DLD1 (cell line): Measurements from ENCODE around the gene KPNA5.
"Not testable (repeated sequence)": the region's sequence is repeated elsewhere in the genome, so short reads cannot be mapped to it uniquely, and the experiment has no call there.

Experiments
- in situ Hi-C: cut with HindIII; loops from 2 replicates; pipeline ENCODE4 v1.10.0; 2017; ENCODE audit warnings: low sequenced_read_pairs

Gene KPNA5

GRCh38 chr6:116697480-116697879 lies 16.5 kb downstream of the KPNA5 start:
- in situ Hi-C loops, result no loop called here

- in situ Hi-C loops, result not testable (repeated sequence)
Measured at GRCh38 chr6:116703888-116704287, 22.9 kb downstream of the KPNA5 start.

DNA sequence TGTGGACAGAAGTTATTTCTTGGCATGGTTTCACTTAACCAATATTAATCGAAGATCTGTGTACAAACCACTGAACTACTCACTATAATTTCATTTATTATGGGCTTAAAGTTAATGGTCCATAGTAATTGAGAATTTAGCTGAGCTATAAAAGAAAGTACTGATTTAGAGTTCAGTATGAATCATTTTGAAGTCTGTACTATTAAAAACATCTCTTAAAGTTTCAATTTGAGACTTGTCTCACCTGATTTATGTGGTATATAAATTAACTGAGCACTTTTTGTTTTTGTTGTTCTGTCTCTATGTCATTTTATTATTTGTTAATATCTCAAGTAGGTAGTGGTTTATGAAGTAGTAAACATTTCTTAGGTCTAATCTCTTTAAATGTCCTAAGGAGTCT lies 24.9 kb downstream of the KPNA5 start:
- in situ Hi-C loops, result no loop called here

DNA sequence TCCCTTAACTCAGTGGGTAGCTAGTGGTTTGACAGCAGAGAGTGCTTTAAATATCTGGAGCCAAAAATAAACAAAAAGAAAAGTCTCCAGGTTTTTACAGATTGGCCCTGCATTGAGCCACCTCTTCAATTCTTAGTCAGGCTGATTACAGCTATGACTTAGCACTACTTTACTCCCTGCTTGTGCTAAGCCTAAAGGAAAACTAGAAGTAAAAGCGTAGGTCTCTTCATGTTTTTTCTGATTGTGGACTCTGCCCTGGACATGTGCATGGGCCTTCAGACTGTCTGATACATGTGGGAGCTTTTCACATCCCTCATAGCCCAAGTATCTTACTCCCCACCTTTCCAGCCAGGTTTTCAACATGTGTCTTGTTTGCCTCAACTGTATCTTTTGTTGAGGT lies 33.3 kb downstream of the KPNA5 start:
- in situ Hi-C loops, result no loop called here

- in situ Hi-C loops, result no loop called here
Measured at GRCh38 chr6:116714761-116715160, 33.8 kb downstream of the KPNA5 start.

DNA sequence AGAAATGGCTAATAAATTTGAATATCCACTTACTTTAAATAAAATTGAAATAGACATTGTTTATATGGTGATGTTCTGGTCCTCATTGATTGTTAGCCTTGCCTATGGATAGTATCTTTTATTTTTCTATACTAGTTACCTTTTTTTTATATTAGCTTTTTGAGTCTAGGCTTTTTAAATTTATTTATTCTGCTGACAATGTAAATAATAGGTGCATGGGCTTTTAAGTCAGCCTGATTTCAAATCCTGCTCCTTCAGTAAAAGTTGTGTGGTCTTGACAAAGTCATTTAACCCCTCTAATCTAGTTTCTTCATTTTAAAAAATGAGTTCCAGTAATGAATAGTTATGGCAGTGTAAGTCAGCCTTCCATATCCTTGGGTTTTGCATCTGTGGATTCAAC lies 45.9 kb downstream of the KPNA5 start:
- in situ Hi-C loops, result no loop called here

GRCh38 chr6:116730513-116730912 lies 49.5 kb downstream of the KPNA5 start:
- in situ Hi-C loops, result no loop called here

GRCh38 chr6:116737004-116737403 lies 56.0 kb downstream of the KPNA5 start:
- in situ Hi-C loops, result no loop called here

DNA sequence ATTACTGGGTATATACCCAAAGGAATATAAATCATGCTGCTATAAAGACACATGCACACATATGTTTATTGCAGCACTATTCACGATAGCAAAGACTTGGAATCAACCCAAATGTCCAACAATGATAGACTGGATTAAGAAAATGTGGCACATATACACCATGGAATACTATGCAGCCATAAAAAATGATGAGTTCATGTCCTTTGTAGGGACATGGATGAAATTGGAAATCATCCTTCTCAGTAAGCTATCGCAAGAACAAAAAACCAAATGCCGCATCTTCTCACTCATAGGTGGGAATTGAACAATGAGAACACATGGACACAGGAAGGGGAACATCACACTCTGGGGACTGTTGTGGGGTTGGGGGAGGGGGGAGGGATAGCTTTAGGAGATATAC lies 59.5 kb downstream of the KPNA5 start:
- in situ Hi-C loops, result not testable (repeated sequence)

GRCh38 chr6:116741571-116741970 lies 60.6 kb downstream of the KPNA5 start:
- in situ Hi-C loops, result no loop called here

DNA sequence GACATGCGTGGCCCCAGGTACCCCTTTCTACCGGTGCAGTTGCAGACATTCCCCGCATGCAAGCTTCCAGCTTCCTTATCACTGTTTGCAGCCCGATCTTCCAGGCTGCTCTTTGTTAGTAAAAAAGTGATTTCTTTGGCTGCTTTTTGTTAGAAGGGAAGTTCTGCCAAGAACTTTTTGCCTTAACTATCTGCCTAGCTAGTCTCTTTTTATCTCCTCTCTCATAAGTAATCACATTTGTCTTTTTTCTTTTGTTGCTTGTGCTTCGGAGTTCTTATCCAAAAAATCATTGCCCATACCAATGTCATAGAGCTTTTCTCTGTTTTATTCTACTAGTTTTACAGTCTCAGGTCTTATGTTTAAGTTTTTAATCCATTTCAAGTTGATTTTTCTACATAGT lies 64.2 kb downstream of the KPNA5 start:
- in situ Hi-C loops, result no loop called here

DNA sequence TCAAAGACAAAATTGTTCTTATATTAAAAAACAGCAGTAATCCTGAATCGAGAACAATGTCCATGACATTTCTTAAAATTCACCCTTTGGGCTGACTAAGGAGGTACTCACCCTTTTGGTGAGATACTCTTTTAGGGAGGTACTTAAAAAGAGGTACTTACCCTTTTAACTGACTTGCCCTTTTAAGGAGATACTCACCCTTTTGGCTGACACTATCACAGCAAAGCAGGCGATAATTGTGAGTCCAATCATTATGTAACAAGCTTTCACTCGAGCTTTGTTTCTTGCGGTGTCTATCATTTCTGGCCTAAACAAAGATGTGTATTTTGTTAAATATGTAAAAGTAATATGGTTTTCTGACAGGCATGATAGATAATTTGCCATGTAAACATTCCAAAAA lies 80.8 kb downstream of the KPNA5 start:
- in situ Hi-C loops, result no loop called here

DNA sequence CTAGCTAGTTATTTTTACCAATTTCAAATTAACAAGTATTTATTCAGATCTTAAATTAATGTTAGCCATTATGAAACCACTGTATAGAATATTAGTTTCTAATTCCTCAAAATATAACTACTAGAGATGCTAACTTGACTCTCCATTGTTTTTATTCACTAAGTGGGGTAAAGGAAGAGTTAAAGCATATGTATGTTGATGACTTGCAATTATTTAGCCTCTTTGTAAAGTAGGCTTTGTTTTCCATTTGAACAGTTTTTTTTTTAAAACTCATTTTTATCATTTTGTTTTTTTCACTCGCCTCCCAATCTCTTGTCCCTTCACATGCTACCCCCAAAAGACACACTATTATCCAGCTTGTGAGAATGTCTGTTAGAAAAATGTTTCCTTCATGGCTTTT lies 81.2 kb downstream of the KPNA5 start:
- in situ Hi-C loops, result no loop called here

GRCh38 chr6:116763048-116763447 lies 82.0 kb downstream of the KPNA5 start:
- in situ Hi-C loops, result no loop called here

GRCh38 chr6:116763906-116764628 lies 83.1 kb downstream of the KPNA5 start:
- in situ Hi-C loops, result no loop called here

DNA sequence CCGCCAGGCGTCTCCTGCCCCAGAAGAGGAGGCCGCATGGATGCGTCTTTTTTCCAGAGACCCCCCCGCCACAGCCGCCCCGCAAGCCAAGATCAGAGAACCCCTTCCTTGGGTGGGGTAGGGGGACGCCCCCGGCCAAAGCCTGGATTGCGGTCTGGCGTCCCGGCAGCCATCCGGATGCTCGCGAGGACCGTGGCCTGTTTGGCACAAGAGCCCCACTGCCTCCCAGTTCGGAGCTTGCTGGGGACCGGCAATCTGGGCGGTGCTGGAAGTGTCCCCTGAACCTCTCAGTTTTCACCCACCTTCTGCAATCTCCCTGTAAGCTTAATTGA lies 83.6 kb downstream of the KPNA5 start:
- in situ Hi-C loops, result no loop called here

DNA sequence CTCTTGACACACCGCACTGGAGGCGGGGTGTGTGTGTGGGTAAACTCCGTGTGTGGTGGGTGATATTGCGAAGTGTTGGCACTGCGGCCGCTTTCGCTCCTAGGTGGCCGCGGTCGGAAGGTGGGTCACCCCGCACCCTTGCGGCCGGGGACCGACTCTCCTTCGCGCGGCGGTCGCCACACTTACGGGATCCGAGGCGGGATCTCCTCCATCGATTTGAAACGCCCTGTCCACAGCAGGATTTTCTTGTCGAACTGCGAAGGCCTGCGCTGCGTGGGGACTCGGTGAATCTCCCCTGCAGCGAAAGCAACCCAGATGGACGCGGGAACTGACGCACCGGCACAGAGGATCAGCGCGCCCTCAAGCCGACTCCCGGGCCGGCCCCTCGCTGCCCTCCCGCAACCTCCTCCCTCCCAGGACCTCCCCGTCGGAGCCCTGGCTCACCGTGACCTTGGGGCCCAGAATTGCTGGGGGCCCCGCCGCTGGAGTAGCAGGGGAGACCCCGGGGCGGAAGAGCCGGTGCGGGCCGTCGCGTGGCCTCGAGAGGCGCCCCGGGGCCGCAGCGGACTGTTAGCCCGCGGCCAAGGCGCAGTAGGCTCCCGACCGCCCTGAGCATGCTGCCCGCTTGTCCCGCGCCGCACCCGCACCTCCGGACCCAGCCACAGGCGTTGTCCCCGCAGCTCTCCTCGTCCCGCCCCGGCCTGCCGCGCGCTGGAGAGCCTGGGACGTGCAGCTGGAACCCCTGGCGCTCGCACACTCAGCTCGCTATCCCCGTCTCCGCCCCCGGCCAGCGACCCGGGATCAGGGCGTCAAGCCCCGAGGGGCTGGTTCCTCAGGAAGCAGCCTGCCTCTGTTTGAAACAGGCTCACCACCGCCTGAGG lies 84.2 kb downstream of the KPNA5 start, which contains the start of gene FAM162B:
TSS of gene FAM162B (minus strand) at position 759 of the 881 bp plus-strand sequence. CDS start at position 616, 143 bp downstream.
- in situ Hi-C loops, result no loop called here

DNA sequence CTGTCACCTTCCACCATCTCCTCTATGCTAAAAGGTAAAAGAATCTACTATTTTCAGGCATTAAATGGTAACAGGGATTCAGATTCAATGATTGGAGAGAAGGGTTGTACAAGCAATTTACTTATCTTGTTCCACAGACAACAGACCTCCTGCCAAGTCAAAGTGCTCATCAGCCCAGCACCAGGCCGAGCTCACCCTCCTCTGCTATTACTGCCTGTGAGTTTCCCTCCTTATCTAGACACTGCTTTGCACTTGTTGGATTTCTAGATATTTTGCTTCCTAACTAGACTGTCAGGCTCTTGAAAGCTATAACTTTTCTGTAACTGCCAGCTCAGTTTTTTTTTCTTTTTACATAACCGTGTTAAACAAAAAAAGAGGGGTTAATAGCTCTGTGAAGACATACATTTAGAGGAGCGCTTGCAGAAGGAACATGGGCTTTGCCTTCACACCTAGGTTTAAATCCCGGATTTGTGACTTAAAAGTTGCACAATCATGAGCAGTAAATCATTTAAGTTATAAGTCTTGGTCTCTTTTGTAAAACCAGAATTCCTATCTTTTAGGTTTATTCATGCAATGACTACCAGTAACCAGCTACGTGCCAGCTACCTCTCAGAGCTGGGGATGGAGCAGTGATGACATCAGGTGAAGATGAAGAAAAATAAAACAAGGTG lies 85.6 kb downstream of the KPNA5 start:
- in situ Hi-C loops, result no loop called here

DNA sequence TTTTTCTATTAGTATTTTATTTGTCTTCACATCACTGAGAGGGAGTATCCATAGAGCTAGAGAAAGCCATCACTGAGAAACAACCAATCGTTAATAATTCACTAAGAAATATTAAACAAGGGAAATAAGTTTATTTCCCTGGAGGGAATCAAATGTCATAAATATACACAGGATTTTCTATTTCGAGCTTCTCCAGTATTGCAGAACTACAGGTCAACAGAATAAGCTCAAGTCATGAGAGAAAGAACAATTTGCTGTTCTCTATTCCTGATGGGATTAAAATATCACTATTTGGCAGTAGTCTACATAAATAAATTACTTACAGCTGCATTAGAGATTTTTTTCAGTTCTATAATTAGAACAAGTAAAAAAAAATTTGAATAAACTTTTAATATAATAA lies 86.7 kb downstream of the KPNA5 start:
- in situ Hi-C loops, result no loop called here

DNA sequence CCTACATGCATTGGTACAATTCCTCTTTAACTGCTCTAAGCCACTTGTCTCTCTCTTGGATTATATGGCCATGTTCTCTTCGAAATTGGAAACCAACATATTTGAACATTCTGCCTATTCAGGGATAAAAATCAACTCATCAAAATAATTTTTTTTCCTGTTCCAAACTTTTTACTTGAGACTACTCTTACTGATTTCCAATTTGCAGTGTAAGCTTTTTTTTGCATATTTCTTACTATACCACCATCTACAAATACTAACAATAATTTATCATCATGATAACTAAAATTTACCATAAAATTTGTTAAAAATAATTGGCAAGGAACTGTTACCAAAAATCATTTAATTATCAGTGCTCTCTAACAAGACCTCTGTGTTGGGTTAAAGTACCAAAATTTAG lies 91.4 kb downstream of the KPNA5 start:
- in situ Hi-C loops, result no loop called here

- in situ Hi-C loops, result no loop called here
Measured at GRCh38 chr6:116773886-116774285, 92.9 kb downstream of the KPNA5 start.
